Upper lobe of left lung (tissue), 6 donors: ENCODE results near the gene VPS36. TPM values are rescaled to one million over a fixed set of nuclear protein-coding genes. Genes with fewer than 3 reads are reported as not detected.
"Not testable (repeated sequence)": the region's sequence is repeated elsewhere in the genome, so short reads cannot be mapped to it uniquely, and the experiment has no call there.

Experiments
- ATAC-seq, 2 donors: fragments of 200-7000 bp; cut with Tn5 transposase; one replicate each; pipeline ENCODE4 v1.9.1; 2022; ENCODE audit warnings: mild to moderate bottlenecking in 2 of 2, moderate library complexity in 2 of 2; ENCODE audit not compliant: low FRiP score in 2 of 2
- DNase-seq, 2 donors: peaks; one replicate each; pipeline ENCODE4 v3.0.0-alpha.2; 2019 to 2020
- H3K27ac ChIP-seq, 4 donors: fragments of 200-600 bp; sonication (generic); one replicate each; pipeline ENCODE4 v1.5.1; 2016 to 2019
- H3K27me3 ChIP-seq, 4 donors: fragments of 200-600 bp; sonication (generic); one replicate each; pipeline ENCODE4 v1.5.1; 2017 to 2019
- H3K36me3 ChIP-seq, 4 donors: fragments of 200-600 bp; sonication (generic); one replicate each; pipeline ENCODE4 v1.5.1; 2016 to 2019
- H3K4me1 ChIP-seq, 4 donors: fragments of 200-600 bp; sonication (generic); one replicate each; pipeline ENCODE4 v1.5.1; 2018 to 2019
- H3K4me3 ChIP-seq, 4 donors: fragments of 200-600 bp; sonication (generic); one replicate each; pipeline ENCODE4 v1.5.1; 2017 to 2019; ENCODE audit warnings: mild to moderate bottlenecking in 2 of 4, moderate library complexity in 1 of 4
- H3K9me3 ChIP-seq, 4 donors: fragments of 200-600 bp; sonication (generic); one replicate each; pipeline ENCODE4 v1.5.1; 2018 to 2019
- CTCF ChIP-seq, 6 experiments: fragments of 450-650 bp in 4 of 6; fragments of 200-600 bp in 2 of 6; sonication (generic) in 2 of 6; IDR thresholded peaks; one replicate each; pipeline ENCODE4 v1.5.1; 2016 to 2019; ENCODE audit warnings: antibody characterized with exemption in 6 of 6
- EP300 ChIP-seq, 4 donors: sonication (generic); formaldehyde crosslinking; IDR thresholded peaks; one replicate each; pipeline ENCODE4 v1.5.1; 2017; ENCODE audit warnings: antibody characterized with exemption in 4 of 4, control low read depth in 2 of 4
- POLR2A ChIP-seq, 4 donors: fragments of 450-650 bp; IDR thresholded peaks; one replicate each; pipeline ENCODE4 v1.5.1; 2016 to 2017; ENCODE audit warnings: antibody characterized with exemption in 4 of 4, mild to moderate bottlenecking in 2 of 4
- POLR2AphosphoS5 ChIP-seq, 2 donors: sonication (generic); formaldehyde crosslinking; IDR thresholded peaks; one replicate each; pipeline ENCODE4 v1.5.1; 2017; ENCODE audit warnings: antibody characterized with exemption in 2 of 2
- WGBS, 2 donors: methylation state at CpG; one replicate each; pipeline ENCODE4 v1.1.5; 2017 to 2018; 5-methylcytosine and 5-hydroxymethylcytosine counted together
- total RNA-seq, 6 donors: library from RNA; depleted of rRNA in 4 of 6; stranded (reverse); fragments of >200 nt in 4 of 6; gene quantifications; one replicate each; pipeline versions ENCODE4 v1.1.0 to v1.2.1, GENCODE V29; 2016 to 2021
- donor health status: DM: no; HTN: no; CAD: no; lungs with moderate emphysema.
- donor health status: DM: no; HTN: yes; CAD: no; lungs with severe emphysema.

VPS36 gene
- 10 to 100 TPM; 32.1 to 78.6 (median 37.7) TPM for total RNA-seq

- WGBS, 2 donors, result 0% methylated on average over 1 to 52 of the region's 105 CpGs
Measured at GRCh38 chr13:52450012-52450792, at the start of gene VPS36. Gene VPS36, minus strand, starts transcription at chr13:52450634. Its CDS starts 40 bp downstream, at chr13:52450594.

GRCh38 chr13:52497979-52498378 is 47.5 kb upstream of the VPS36 start:
- 43 to 100% methylated on average over 1 to 3 of the region's 3 CpGs for WGBS, 2 donors
- not testable (repeated sequence) for H3K36me3 ChIP-seq, H3K27ac ChIP-seq, DNase-seq, H3K4me1 ChIP-seq, ATAC-seq, H3K27me3 ChIP-seq, H3K4me3 ChIP-seq
- peaks cover 0 to 10% (median 6%) of the 10 kb centered on the region in 4 donors for H3K9me3 ChIP-seq

More at GRCh38 chr13:52450012-52450792, at the start of gene VPS36:
- H3K27me3 ChIP-seq, result no peaks in the 10 kb centered on the region
- TF ChIP-seq POLR2AphosphoS5 (IDR thresholded peaks at IDR 0.05) (peak; percentile 91 to 92), CTCF (IDR thresholded peaks at IDR 0.05) (peak; percentile 98 to 100 (median 100)), EP300 (IDR thresholded peaks at IDR 0.05) (no peak), POLR2A (IDR thresholded peaks at IDR 0.05) (peak in 3 of 4 donors; percentile 60 to 97 (median 93))
- peak within 1 kb of the TSS; percentile 93 to 98 (median 97) for H3K27ac ChIP-seq
- ATAC-seq (peak; percentile 96 to 97), DNase-seq (peak; percentile 98 to 99)
- H3K4me3 ChIP-seq, result peak within 1 kb of the TSS; percentile 47 to 85 (median 72)
- peaks cover 0 to under 1% (median 0%) of the 10 kb centered on the region in 4 donors for H3K36me3 ChIP-seq
- H3K4me1 ChIP-seq, result peaks cover 26 to 40% (median 28%) of the 10 kb centered on the region in 4 donors
- no peaks in the 10 kb centered on the region for H3K9me3 ChIP-seq

- not testable (repeated sequence) for H3K4me1 ChIP-seq, DNase-seq
- WGBS, 2 donors, result 78 to 80% methylated on average over 5 of the region's 5 CpGs
Measured at GRCh38 chr13:52494241-52494640, 43.8 kb upstream of the VPS36 start.

GRCh38 chr13:52491015-52491414 is 40.6 kb upstream of the VPS36 start:
- WGBS, 2 donors, result 81% methylated on average over 4 of the region's 5 CpGs; no CpG with 5 or more reads in 1 of the 2 donors
- not testable (repeated sequence) for H3K27me3 ChIP-seq, H3K27ac ChIP-seq, H3K36me3 ChIP-seq, H3K4me1 ChIP-seq, DNase-seq, H3K9me3 ChIP-seq, ATAC-seq, H3K4me3 ChIP-seq

More at GRCh38 chr13:52494241-52494640, 43.8 kb upstream of the VPS36 start:
- H3K27me3 ChIP-seq, ATAC-seq, H3K27ac ChIP-seq, H3K36me3 ChIP-seq, H3K9me3 ChIP-seq, H3K4me3 ChIP-seq: not testable (repeated sequence)

GRCh38 chr13:52488763-52489162 is 38.3 kb upstream of the VPS36 start:
- H3K4me3 ChIP-seq, H3K36me3 ChIP-seq, H3K27me3 ChIP-seq, H3K27ac ChIP-seq, DNase-seq, H3K4me1 ChIP-seq, H3K9me3 ChIP-seq, ATAC-seq: not testable (repeated sequence)
- WGBS, 2 donors, result 100% methylated on average over 1 of the region's 22 CpGs; no CpG with 5 or more reads in 1 of the 2 donors

GRCh38 chr13:52487078-52487477 is 36.6 kb upstream of the VPS36 start:
- H3K9me3 ChIP-seq, H3K27ac ChIP-seq, H3K4me1 ChIP-seq, H3K4me3 ChIP-seq, H3K27me3 ChIP-seq, ATAC-seq, DNase-seq, H3K36me3 ChIP-seq: not testable (repeated sequence)
- WGBS, 2 donors, result 57 to 73% methylated on average over 2 of the region's 2 CpGs

- not testable (repeated sequence) for H3K36me3 ChIP-seq, H3K9me3 ChIP-seq, H3K4me1 ChIP-seq, H3K27me3 ChIP-seq, ATAC-seq, H3K27ac ChIP-seq, DNase-seq, H3K4me3 ChIP-seq
- WGBS, 2 donors, result 84 to 86% methylated on average over 6 of the region's 7 CpGs
Measured at GRCh38 chr13:52480677-52481428, 30.4 kb upstream of the VPS36 start.

GRCh38 chr13:52468487-52468886 is 18.1 kb upstream of the VPS36 start:
- not testable (repeated sequence) for H3K9me3 ChIP-seq, DNase-seq, H3K27ac ChIP-seq, ATAC-seq, H3K4me1 ChIP-seq, H3K4me3 ChIP-seq, H3K27me3 ChIP-seq
- 100% methylated on average over 2 of the region's 2 CpGs for WGBS, 2 donors
- peaks cover 0 to 26% (median 1%) of the 10 kb centered on the region in 4 donors for H3K36me3 ChIP-seq
